GM23248 (cell line): ENCODE data around the gene PTPRK.

ENCODE experiments used
- EZH2 ChIP-seq: fragments of 200-600 bp; sonication (generic); IDR thresholded peaks from 2 replicates; pipeline ENCODE4 v1.6.1; 2018; ENCODE audit warnings: antibody characterized with exemption, mild to moderate bottlenecking; ENCODE audit not compliant: insufficient read depth, poor library complexity, severe bottlenecking
- EZH2phosphoT487 ChIP-seq: fragments of 200-600 bp; sonication (generic); IDR thresholded peaks from 2 replicates; pipeline ENCODE4 v1.6.1; 2018; ENCODE audit warnings: antibody characterized with exemption, moderate library complexity, mild to moderate bottlenecking, low read depth; ENCODE audit not compliant: insufficient read depth

GRCh38 chr6:128144320-128144719, 376.1 kb downstream of the PTPRK start:
- TF ChIP-seq EZH2phosphoT487 = no peak
- no peak for TF ChIP-seq EZH2
